Measurements from ENCODE around the gene XCR1. TPM values are rescaled to one million over a fixed set of nuclear protein-coding genes. Genes with fewer than 3 reads are reported as not detected.

XCR1 gene
- not detected for total RNA-seq

DNA sequence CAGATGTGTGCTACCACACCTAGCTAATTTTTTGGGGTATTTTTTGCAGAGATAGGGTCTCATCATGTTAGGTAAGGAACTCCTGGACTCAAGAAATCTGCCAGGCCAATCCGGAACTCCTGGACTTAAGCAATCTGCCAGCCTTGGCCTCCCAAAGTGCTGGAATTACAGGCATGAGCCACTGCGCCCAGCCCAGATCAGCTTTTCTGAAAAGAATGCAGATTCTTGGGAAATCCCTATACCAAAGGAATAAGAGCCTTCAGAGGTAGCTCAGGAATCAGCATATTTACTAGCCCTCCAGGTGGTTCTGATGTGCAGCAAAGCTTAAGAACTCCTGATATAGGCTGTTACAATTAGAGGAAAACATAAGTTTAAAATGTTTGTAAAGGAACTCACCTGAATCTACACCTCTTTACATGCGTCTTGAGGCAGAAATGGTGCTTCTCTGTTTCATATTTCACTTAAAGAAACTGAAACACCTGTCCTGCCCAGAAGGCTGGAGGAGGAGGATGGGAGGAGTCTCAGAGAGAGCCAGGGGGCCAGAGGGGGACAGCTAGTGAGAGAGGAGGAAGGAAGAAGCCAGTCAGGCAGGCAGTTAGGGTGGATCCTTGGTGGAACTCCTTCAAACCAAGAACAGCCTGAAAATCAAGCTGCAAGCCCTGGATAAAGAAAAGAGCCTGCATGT, at the start of gene XCR1:
Gene XCR1, minus strand, starts transcription at position 463 of the 685 bp plus-strand sequence. CDS start 5,536 bp downstream, outside the sequence.
- ATAC-seq (no peak), DNase-seq (no peak)
- Mint-ChIP-seq H3K4me1 (no peaks in the 10 kb centered on the region), H3K27ac (no peak within 1 kb of the TSS), H3K36me3 (peaks cover 16% of the 10 kb centered on the region), H3K27me3 (no peaks in the 10 kb centered on the region), H3K4me3 (no peak within 1 kb of the TSS), H3K9me3 (ENCODE audit: low read depth) (peaks cover 12% of the 10 kb centered on the region)
- CTCF ChIA-PET = interaction anchor here (0.8 kb wide), 1 partner anchor 31 kb away, joined by 3 read pairs; no protein-coding TSS in a partner anchor

DNA sequence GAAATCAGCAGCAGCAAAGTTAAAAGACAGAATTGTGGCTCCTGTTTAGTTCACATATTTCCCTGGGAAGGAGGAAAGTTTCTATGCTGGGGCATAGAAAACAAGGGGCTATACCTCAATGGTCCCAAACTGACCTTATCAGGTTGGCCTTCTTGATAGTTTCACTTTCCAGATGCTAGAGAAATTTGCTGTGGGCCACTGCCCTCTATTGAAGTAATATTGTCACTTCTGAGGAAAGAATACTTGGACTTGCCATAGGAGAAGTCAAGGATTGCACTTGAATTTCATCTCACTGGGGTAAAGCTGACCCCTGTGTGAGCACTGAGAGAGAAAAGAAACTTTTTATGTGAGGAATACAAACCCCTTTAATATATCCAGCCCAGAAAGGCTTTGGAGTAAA, 49.3 kb upstream of the XCR1 start:
- Mint-ChIP-seq H3K9me3 (ENCODE audit: low read depth) (peaks cover 7% of the 10 kb centered on the region), H3K27me3 (peaks cover 8% of the 10 kb centered on the region), H3K27ac (no peak overlapping the region), H3K4me3 (no peak overlapping the region), H3K4me1 (peaks cover 57% of the 10 kb centered on the region), H3K36me3 (peaks cover 28% of the 10 kb centered on the region)
- DNase-seq = peak; percentile 45
- ATAC-seq = peak; percentile 43
- CTCF ChIA-PET = interaction anchor here (0.6 to 14.2 kb wide), 32 partner anchors 8 to 417 kb away, joined by 3 to 708 read pairs (median 6); partner anchors contain the start of genes CCR1, CCR5, CXCR6 and FYCO1

- Mint-ChIP-seq H3K4me3 (no peak overlapping the region), H3K9me3 (ENCODE audit: low read depth) (peaks cover 12% of the 10 kb centered on the region), H3K36me3 (peaks cover 34% of the 10 kb centered on the region), H3K27me3 (peaks cover 5% of the 10 kb centered on the region), H3K27ac (no peak overlapping the region), H3K4me1 (peaks cover 62% of the 10 kb centered on the region)
- DNase-seq (no peak), ATAC-seq (no peak)
- CTCF ChIA-PET = interaction anchor here (0.6 to 14.2 kb wide), 25 partner anchors 9 to 416 kb away, joined by 3 to 708 read pairs (median 9); partner anchors contain the start of genes CCR1, CCR5, CXCR6 and FYCO1
Measured at GRCh38 chr3:46075816-46076215, 48.5 kb upstream of the XCR1 start.

DNA sequence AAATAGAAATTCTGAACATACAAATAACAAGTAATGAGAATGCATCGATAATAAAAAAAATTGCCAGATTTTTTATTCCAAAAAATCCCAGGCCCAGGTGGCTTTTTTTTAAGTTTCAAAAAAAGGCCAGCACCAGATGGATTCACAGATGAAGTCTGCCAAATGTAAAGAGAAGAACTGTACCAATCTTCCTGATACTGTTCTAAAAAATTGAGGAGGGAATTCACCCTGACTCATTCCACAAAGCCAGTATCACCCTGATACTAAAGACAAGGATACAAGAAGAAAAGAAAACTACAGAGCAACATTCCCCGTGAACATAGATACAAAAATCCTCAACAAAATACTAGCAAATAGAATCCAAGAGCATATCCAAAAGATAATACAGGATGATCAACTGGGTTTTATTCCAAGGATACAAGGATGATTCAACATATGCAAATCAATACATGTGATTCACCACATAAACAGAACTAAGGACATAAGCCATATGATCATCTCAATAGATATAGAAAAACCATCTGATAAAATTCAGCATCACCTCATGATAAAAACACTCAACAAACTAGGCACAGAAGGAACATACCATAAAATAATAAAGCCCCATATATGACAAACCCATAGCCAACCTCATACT, 44.1 kb upstream of the XCR1 start:
- Mint-ChIP-seq H3K9me3 (ENCODE audit: low read depth) (peaks cover 14% of the 10 kb centered on the region), H3K27me3 (peaks cover 7% of the 10 kb centered on the region), H3K4me1 (peaks cover 75% of the 10 kb centered on the region), H3K36me3 (peaks cover 40% of the 10 kb centered on the region), H3K27ac (peak overlapping the region; percentile 73), H3K4me3 (no peak overlapping the region)
- CTCF ChIA-PET = interaction anchor here (14.2 kb wide), 1 partner anchor 132 kb away, joined by 708 read pairs; the partner anchor contains the start of gene CXCR6
- DNase-seq (no peak), ATAC-seq (no peak)

- Mint-ChIP-seq H3K36me3 (peaks cover 40% of the 10 kb centered on the region), H3K27me3 (peaks cover 7% of the 10 kb centered on the region), H3K27ac (peak overlapping the region; percentile 73), H3K9me3 (ENCODE audit: low read depth) (peaks cover 14% of the 10 kb centered on the region), H3K4me1 (peaks cover 72% of the 10 kb centered on the region), H3K4me3 (peak overlapping the region; percentile 31)
- ATAC-seq (peak; percentile 68), DNase-seq (no peak)
- CTCF ChIA-PET = interaction anchor here (1.0 kb wide), 1 partner anchor 131 kb away, joined by 3 read pairs; no protein-coding TSS in a partner anchor
Measured at GRCh38 chr3:46070595-46071093, 43.4 kb upstream of the XCR1 start.

GRCh38 chr3:46068501-46068900, 41.2 kb upstream of the XCR1 start:
- peaks cover 29% of the 10 kb centered on the region for H3K36me3 Mint-ChIP-seq
- peaks cover 13% of the 10 kb centered on the region for H3K9me3 Mint-ChIP-seq (ENCODE audit: low read depth)
- CTCF ChIA-PET = interaction anchor here (0.6 to 7.7 kb wide), 9 partner anchors 9 to 300 kb away, joined by 3 to 67 read pairs (median 5); no protein-coding TSS in a partner anchor
- peak overlapping the region; percentile 34 for H3K4me3 Mint-ChIP-seq
- DNase-seq = no peak
- H3K27ac Mint-ChIP-seq = peak overlapping the region; percentile 78
- ATAC-seq = no peak
- H3K4me1 Mint-ChIP-seq = peaks cover 67% of the 10 kb centered on the region
- H3K27me3 Mint-ChIP-seq = peaks cover 10% of the 10 kb centered on the region

DNA sequence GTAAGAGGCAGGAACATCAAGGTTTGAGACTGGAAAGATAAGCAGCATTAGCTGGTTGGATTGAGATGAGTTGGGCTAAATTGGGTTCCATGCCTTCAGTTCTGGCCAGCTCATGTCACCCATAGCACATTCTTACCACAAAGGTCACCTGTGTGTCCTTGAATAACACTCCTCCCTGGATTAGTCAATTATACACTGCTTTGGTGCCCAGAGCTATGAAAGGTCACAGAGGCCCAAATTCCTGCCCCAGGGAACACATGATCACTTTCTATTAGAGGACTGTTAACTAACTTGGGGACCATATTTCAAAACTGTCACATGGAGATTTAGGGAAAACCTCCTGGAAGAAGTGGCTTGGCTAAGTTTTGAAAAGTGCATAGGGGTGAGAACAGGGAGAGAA, 40.1 kb upstream of the XCR1 start:
- Mint-ChIP-seq H3K27ac (peak overlapping the region; percentile 78), H3K36me3 (peaks cover 18% of the 10 kb centered on the region), H3K4me3 (no peak overlapping the region), H3K27me3 (peaks cover 7% of the 10 kb centered on the region), H3K9me3 (ENCODE audit: low read depth) (peaks cover 7% of the 10 kb centered on the region), H3K4me1 (peaks cover 61% of the 10 kb centered on the region)
- ATAC-seq (no peak), DNase-seq (no peak)
- CTCF ChIA-PET = interaction anchor here (1.1 to 7.7 kb wide), 4 partner anchors 10 to 129 kb away, joined by 4 to 67 read pairs (median 8); no protein-coding TSS in a partner anchor

GRCh38 chr3:46065750-46066256, 38.5 kb upstream of the XCR1 start:
- H3K9me3 Mint-ChIP-seq (ENCODE audit: low read depth) = peaks cover 1% of the 10 kb centered on the region
- no peak for ATAC-seq
- H3K27ac Mint-ChIP-seq = peak overlapping the region; percentile 16
- H3K4me1 Mint-ChIP-seq = peaks cover 52% of the 10 kb centered on the region
- DNase-seq = no peak
- peaks cover 7% of the 10 kb centered on the region for H3K36me3 Mint-ChIP-seq
- no peak overlapping the region for H3K4me3 Mint-ChIP-seq
- CTCF ChIA-PET = interaction anchor here (0.6 to 7.7 kb wide), 8 partner anchors 11 to 914 kb away, joined by 3 to 67 read pairs (median 3); no protein-coding TSS in a partner anchor
- H3K27me3 Mint-ChIP-seq = peaks cover 9% of the 10 kb centered on the region

DNA sequence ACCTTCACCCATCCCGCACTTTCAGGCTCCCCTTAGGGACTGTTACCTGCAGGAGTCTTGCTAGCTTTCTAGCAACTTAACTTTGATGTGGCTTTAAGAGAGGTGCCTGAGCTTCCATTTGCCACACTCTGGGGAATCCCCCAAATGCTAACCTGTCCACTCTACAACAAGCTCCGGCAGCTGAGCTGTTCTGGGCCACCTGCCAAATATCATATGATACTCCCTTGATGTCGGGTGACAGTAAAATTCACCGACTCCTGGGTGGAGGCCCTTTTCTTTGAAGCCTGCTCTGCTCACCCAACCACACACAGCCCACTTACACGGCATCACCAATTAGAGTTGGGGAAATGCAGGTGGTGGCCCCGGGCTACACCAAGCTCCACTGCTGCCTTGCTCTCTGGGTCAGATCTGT, 38.0 kb upstream of the XCR1 start:
- ATAC-seq (peak; percentile 70), DNase-seq (peak; percentile 71)
- CTCF ChIA-PET = interaction anchor here (0.8 to 7.7 kb wide), 7 partner anchors 12 to 556 kb away, joined by 3 to 67 read pairs (median 3); no protein-coding TSS in a partner anchor
- peak overlapping the region; percentile 16 for H3K27ac Mint-ChIP-seq
- no peak overlapping the region for H3K4me3 Mint-ChIP-seq
- H3K27me3 Mint-ChIP-seq = peaks cover 9% of the 10 kb centered on the region
- no peaks in the 10 kb centered on the region for H3K9me3 Mint-ChIP-seq (ENCODE audit: low read depth)
- H3K36me3 Mint-ChIP-seq = peaks cover 6% of the 10 kb centered on the region
- peaks cover 46% of the 10 kb centered on the region for H3K4me1 Mint-ChIP-seq

DNA sequence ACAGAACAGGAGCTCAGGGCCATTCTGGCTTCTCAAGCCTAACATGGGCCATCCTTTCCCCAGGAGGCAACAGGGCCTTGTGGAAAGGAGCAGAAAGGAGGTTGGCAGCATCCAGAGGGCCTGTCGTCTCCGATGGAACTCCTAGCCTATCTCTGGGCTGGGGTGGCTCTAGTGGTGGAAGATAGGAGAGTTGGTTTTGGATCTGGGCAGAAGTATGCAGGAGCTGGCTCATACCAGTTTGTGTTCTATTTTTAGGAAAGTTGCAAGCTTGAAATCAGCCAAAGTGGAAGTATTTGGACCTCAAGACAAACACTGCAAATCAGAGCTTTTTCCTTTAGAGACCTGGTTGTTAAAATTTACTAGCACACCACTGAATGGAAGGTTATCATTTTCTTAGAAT, 35.4 kb upstream of the XCR1 start:
- ATAC-seq (no peak), DNase-seq (no peak)
- peaks cover 11% of the 10 kb centered on the region for H3K27me3 Mint-ChIP-seq
- H3K9me3 Mint-ChIP-seq (ENCODE audit: low read depth) = peaks cover 2% of the 10 kb centered on the region
- peaks cover 4% of the 10 kb centered on the region for H3K36me3 Mint-ChIP-seq
- H3K4me1 Mint-ChIP-seq = peaks cover 22% of the 10 kb centered on the region
- CTCF ChIA-PET = interaction anchor here (7.7 kb wide), 1 partner anchor 14 kb away, joined by 67 read pairs; no protein-coding TSS in a partner anchor
- H3K27ac Mint-ChIP-seq = no peak overlapping the region
- no peak overlapping the region for H3K4me3 Mint-ChIP-seq

DNA sequence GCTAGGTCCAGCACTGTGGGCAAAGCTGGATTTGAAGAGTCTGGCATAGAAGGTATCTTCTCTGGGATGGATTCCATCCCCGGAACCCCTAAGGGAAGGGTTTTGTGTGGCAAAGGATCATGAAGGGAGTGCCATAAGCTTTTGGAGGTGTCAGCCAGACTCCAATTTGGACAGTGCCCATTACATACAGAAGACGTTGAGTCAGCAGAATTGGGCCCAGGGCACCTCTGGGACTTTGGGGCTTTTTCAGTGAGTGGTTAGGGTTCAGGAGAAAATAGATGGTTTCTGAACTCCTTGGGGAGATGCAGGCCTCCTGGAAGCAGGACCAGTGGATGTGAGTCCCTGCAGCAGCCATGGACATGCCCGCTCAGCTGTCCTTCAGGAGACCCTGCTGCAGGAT, 34.6 kb upstream of the XCR1 start:
- peaks cover 2% of the 10 kb centered on the region for H3K36me3 Mint-ChIP-seq
- ATAC-seq (no peak), DNase-seq (no peak)
- H3K27ac Mint-ChIP-seq = no peak overlapping the region
- no peak overlapping the region for H3K4me3 Mint-ChIP-seq
- H3K9me3 Mint-ChIP-seq (ENCODE audit: low read depth) = peaks cover 2% of the 10 kb centered on the region
- CTCF ChIA-PET = no interaction called here
- H3K4me1 Mint-ChIP-seq = peaks cover 14% of the 10 kb centered on the region
- peaks cover 13% of the 10 kb centered on the region for H3K27me3 Mint-ChIP-seq

DNA sequence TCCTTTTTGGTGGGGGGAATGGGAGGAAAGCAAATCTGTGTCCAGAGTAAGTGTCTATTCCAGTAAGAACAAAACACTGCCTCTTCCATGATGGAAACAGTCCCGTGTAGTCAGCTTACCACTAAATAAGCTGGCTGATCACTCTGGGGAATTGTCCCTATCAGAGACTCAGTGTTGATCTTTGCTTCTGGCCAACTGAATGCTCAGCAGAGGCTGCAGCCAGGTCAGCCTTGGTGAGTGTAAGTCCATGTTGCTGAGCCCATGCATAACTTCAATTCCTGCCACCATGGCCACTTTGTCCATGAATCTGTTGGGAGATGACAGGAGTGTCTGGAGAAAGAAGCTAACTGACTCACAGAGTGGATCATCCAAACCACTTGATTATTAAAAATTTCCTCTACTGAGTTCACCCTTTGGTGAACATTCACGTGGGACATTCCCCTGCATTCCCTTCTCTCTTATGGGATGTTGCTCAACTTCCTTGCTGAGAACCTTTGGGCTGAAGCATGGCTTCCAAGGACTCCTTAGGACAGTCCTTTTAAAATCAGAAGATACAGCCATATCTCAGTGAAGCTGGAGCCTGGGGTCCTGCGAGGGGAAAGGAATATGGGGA, 33.9 kb upstream of the XCR1 start:
- Mint-ChIP-seq H3K36me3 (peaks cover 2% of the 10 kb centered on the region), H3K27ac (no peak overlapping the region), H3K9me3 (ENCODE audit: low read depth) (peaks cover 2% of the 10 kb centered on the region), H3K4me1 (peaks cover 12% of the 10 kb centered on the region), H3K4me3 (no peak overlapping the region), H3K27me3 (peaks cover 13% of the 10 kb centered on the region)
- ATAC-seq = no peak
- DNase-seq = no peak
- CTCF ChIA-PET = no interaction called here

GRCh38 chr3:46060551-46060950, 33.3 kb upstream of the XCR1 start:
- Mint-ChIP-seq H3K4me1 (peaks cover 8% of the 10 kb centered on the region), H3K9me3 (ENCODE audit: low read depth) (peaks cover 2% of the 10 kb centered on the region), H3K27me3 (peaks cover 14% of the 10 kb centered on the region), H3K27ac (no peak overlapping the region), H3K36me3 (peaks cover 2% of the 10 kb centered on the region), H3K4me3 (no peak overlapping the region)
- no peak for ATAC-seq
- no peak for DNase-seq
- CTCF ChIA-PET = no interaction called here

All from activated CD8-positive, alpha-beta memory T cell treated with anti-CD3 and anti-CD28 coated beads, Interleukin-2, amount 10 ng/mL, durations not matched to agents 7 days and 5 days (primary cell).